HG02970 (cell line): ENCODE measurements around the gene S100A5.

Experiments
- ATAC-seq: cut with Tn5 transposase; IDR thresholded peaks from one replicate; pipeline ENCODE4 v1.9.1; 2021; ENCODE audit warnings: mild to moderate bottlenecking, moderate library complexity, moderate number of reproducible peaks; ENCODE audit not compliant: unreplicated experiment, low FRiP score

The S100A5 gene

GRCh38 chr1:153513023-153513422 lies 27.7 kb downstream of the S100A5 start:
- no peak for ATAC-seq

- ATAC-seq, result no peak
These were observed 29.7 kb downstream of the S100A5 start for GRCh38 chr1:153510984-153511410.

GRCh38 chr1:153509729-153510354 lies 30.9 kb downstream of the S100A5 start:
- no peak for ATAC-seq

GRCh38 chr1:153509036-153509435 lies 31.7 kb downstream of the S100A5 start:
- ATAC-seq, result no peak

GRCh38 chr1:153507926-153508583 lies 32.7 kb downstream of the S100A5 start:
- ATAC-seq, result no peak

GRCh38 chr1:153506831-153507413 lies 33.8 kb downstream of the S100A5 start:
- no peak for ATAC-seq

- no peak for ATAC-seq
These were observed 34.3 kb downstream of the S100A5 start for GRCh38 chr1:153506386-153506785.

- ATAC-seq, result no peak
These were observed 35.2 kb downstream of the S100A5 start for GRCh38 chr1:153505576-153505975.

- ATAC-seq, result no peak
These were observed 37.0 kb downstream of the S100A5 start for GRCh38 chr1:153503766-153504165.

GRCh38 chr1:153498746-153499145 lies 42.0 kb downstream of the S100A5 start:
- no peak for ATAC-seq

GRCh38 chr1:153495536-153495935 lies 45.2 kb downstream of the S100A5 start:
- no peak for ATAC-seq

GRCh38 chr1:153494976-153495535 lies 45.7 kb downstream of the S100A5 start:
- ATAC-seq, result no peak

GRCh38 chr1:153493343-153493960 lies 47.3 kb downstream of the S100A5 start:
- ATAC-seq, result no peak

GRCh38 chr1:153490272-153491051 lies 50.3 kb downstream of the S100A5 start:
- no peak for ATAC-seq

- ATAC-seq, result no peak
These were observed 52.0 kb downstream of the S100A5 start for GRCh38 chr1:153488731-153489130.

- ATAC-seq, result no peak
These were observed 53.0 kb downstream of the S100A5 start for GRCh38 chr1:153487707-153488106.
